ENCODE measurements around the gene CCDC47.

DNA sequence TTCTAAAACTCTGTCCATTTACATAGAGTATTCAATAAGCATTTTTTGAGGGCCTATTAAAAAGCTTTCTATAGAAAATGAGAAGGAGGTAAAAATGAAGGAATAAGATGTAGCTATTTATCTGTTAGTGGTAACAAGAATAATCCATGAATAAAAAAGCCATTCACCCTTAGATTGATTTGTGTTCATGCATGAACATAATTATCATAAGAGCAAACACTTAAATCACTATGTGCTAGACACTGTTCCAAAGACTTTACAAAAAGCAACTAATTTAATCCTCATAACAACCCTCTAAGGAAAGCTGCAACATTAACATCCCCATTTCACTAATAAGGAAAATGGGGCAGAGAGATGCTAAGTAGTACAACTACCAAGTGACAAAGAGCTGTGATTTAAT, 6.6 kb downstream of the CCDC47 start:
- TF ChIP-seq CTCF (IDR thresholded peaks at IDR 0.05; ENCODE audit: insufficient read depth, low read depth, low read length) (no peak), EZH2 (IDR thresholded peaks at IDR 0.05; ENCODE audit: insufficient read depth, low read length) (no peak)
